NCI-H226 (cell line): ENCODE data around the gene EIF3J.

Source experiments
- DNase-seq: peaks from one replicate; pipeline ENCODE4 v3.0.0-alpha.2; 2015

Gene EIF3J

GRCh38 chr15:44595656-44596510, 58.9 kb downstream of the EIF3J start:
- DNase-seq, result no peak

- no peak for DNase-seq
These were observed 59.6 kb downstream of the EIF3J start for GRCh38 chr15:44596511-44597010.

GRCh38 chr15:44598066-44598465, 61.1 kb downstream of the EIF3J start:
- no peak for DNase-seq

- DNase-seq, result no peak
These were observed 61.9 kb downstream of the EIF3J start for GRCh38 chr15:44598892-44599291.

GRCh38 chr15:44603126-44603525, 66.2 kb downstream of the EIF3J start:
- DNase-seq, result no peak

- no peak for DNase-seq
These were observed 69.8 kb downstream of the EIF3J start for GRCh38 chr15:44606740-44607139.
